H1 (cell line): ENCODE measurements around the gene SFTPA1.
"Not testable (repeated sequence)": the region's sequence is repeated elsewhere in the genome, so short reads cannot be mapped to it uniquely, and the experiment has no call there.

Source experiments
- ASH2L ChIP-seq: fragments of 200-600, 300-600 bp; sonication (generic); IDR thresholded peaks from one replicate; pipeline ENCODE4 v1.7.1; 2017; ENCODE audit warnings: low read length
- CEBPB ChIP-seq: IDR thresholded peaks from 2 replicates; pipeline ENCODE4 v1.6.1; 2012; ENCODE audit warnings: low read depth, low read length
- CTCF ChIP-seq, 3 experiments: IDR thresholded peaks; 1 replicate in 2 of 3; 2 replicates in 1 of 3; pipeline versions ENCODE4 v1.5.1 to v1.6.1; 2011; ENCODE audit warnings: low read length in 3 of 3, mild to moderate bottlenecking in 3 of 3, inconsistent platforms in 2 of 3, low read depth in 1 of 3, moderate library complexity in 1 of 3; ENCODE audit not compliant: insufficient read depth in 1 of 3; ENCODE audit errors: control extremely low read depth in 1 of 3
- GABPA ChIP-seq: IDR thresholded peaks from 2 replicates; pipeline ENCODE4 v1.6.1; 2011; ENCODE audit warnings: mild to moderate bottlenecking, low read length, moderate library complexity, borderline replicate concordance; ENCODE audit not compliant: insufficient read depth
- JUN ChIP-seq: IDR thresholded peaks from 2 replicates; pipeline ENCODE4 v1.6.1; 2011; ENCODE audit warnings: low read depth, mild to moderate bottlenecking, improper control_type of control experiment, low read length
- POLR2A ChIP-seq, 2 experiments: IDR thresholded peaks; 1 replicate in 1 of 2; 2 replicates in 1 of 2; pipeline ENCODE4 v1.6.1; 2011; ENCODE audit warnings: low read depth in 2 of 2, low read length in 2 of 2, mild to moderate bottlenecking in 2 of 2; ENCODE audit errors: control extremely low read depth in 1 of 2
- RFX5 ChIP-seq: IDR thresholded peaks from 2 replicates; pipeline ENCODE4 v1.6.1; 2011; ENCODE audit warnings: low read depth, low read length, improper control_type of control experiment, borderline replicate concordance

GRCh38 chr10:79623663-79624062 is 12.9 kb downstream of the SFTPA1 start:
- TF ChIP-seq GABPA; ASH2L; CTCF (IDR thresholded peaks at IDR 0.05; ENCODE audit: control extremely low read depth in 1 of 3, insufficient read depth in 1 of 3, low read depth in 1 of 3, low read length in 3 of 3); POLR2A (IDR thresholded peaks at IDR 0.05; ENCODE audit: control extremely low read depth in 1 of 2, low read depth in 2 of 2, low read length in 2 of 2); CEBPB; RFX5; JUN: not testable (repeated sequence)
